Measurements from ENCODE around the gene LDLRAD2.
"Not testable (repeated sequence)": the region's sequence is repeated elsewhere in the genome, so short reads cannot be mapped to it uniquely, and the experiment has no call there.

The LDLRAD2 gene

GRCh38 chr1:21783679-21784603 is 28.1 kb upstream of the LDLRAD2 start:
- no peak for DNase-seq

GRCh38 chr1:21785764-21786163 is 26.3 kb upstream of the LDLRAD2 start:
- not testable (repeated sequence) for DNase-seq

GRCh38 chr1:21786640-21787039 is 25.4 kb upstream of the LDLRAD2 start:
- DNase-seq, result no peak

- DNase-seq, result no peak
Observed at GRCh38 chr1:21793104-21793503, 19.0 kb upstream of the LDLRAD2 start.

GRCh38 chr1:21794656-21795055 is 17.4 kb upstream of the LDLRAD2 start:
- DNase-seq, result no peak

GRCh38 chr1:21795075-21795474 is 17.0 kb upstream of the LDLRAD2 start:
- DNase-seq, result no peak

- no peak for DNase-seq
Observed at GRCh38 chr1:21799730-21800129, 12.3 kb upstream of the LDLRAD2 start.

- no peak for DNase-seq
Observed at GRCh38 chr1:21801100-21801499, 11.0 kb upstream of the LDLRAD2 start.

- DNase-seq, result no peak
Observed at GRCh38 chr1:21804536-21804935, 7.5 kb upstream of the LDLRAD2 start.

- DNase-seq, result no peak
Observed at GRCh38 chr1:21813542-21813941, 1.5 kb downstream of the LDLRAD2 start.

GRCh38 chr1:21814241-21814918 is 2.3 kb downstream of the LDLRAD2 start:
- no peak for DNase-seq

GRCh38 chr1:21814981-21815582 is 3.0 kb downstream of the LDLRAD2 start:
- DNase-seq, result no peak

GRCh38 chr1:21815724-21816321 is 3.8 kb downstream of the LDLRAD2 start:
- no peak for DNase-seq

GRCh38 chr1:21816602-21817302 is 4.7 kb downstream of the LDLRAD2 start:
- DNase-seq, result no peak

GRCh38 chr1:21818656-21819055 is 6.6 kb downstream of the LDLRAD2 start:
- DNase-seq, result no peak

GRCh38 chr1:21820597-21821232 is 8.7 kb downstream of the LDLRAD2 start:
- no peak for DNase-seq

- no peak for DNase-seq
Observed at GRCh38 chr1:21821385-21822019, 9.4 kb downstream of the LDLRAD2 start.

GRCh38 chr1:21822349-21822748 is 10.3 kb downstream of the LDLRAD2 start:
- no peak for DNase-seq

- no peak for DNase-seq
Observed at GRCh38 chr1:21823206-21823979, 11.3 kb downstream of the LDLRAD2 start.

- DNase-seq, result no peak
Observed at GRCh38 chr1:21823980-21824702, 12.1 kb downstream of the LDLRAD2 start.
